ENCODE data around the gene ARHGAP15.

The ARHGAP15 gene

DNA sequence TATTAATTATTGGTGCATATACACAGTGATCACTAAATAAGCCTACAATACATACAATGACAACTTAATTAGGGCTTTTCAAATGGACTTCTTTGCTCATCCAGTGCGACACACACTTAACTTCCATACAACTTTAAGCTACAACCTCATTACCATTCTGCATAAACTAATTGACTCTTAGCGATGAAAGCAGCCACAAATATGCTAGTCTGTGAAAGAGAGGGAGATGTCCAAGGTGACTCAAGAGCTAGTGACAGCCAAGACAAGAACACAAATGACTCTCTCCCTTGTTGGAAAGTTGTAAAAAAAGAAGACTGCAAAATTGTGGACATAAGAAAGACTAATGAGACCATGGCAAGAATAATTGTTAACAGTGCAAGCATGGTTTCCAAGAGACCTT, 264.8 kb downstream of the ARHGAP15 start:
- H3K9me3 ChIP-seq (ENCODE audit: control insufficient read depth, insufficient read depth, low read length), result no peaks in the 10 kb centered on the region
- H3K36me3 ChIP-seq (ENCODE audit: control insufficient read depth, insufficient read depth, low read length), result no peaks in the 10 kb centered on the region
- no CpG with 5 or more reads among the region's 2 CpGs for WGBS (ENCODE audit: insufficient coverage, insufficient read length)
- H3K4me1 ChIP-seq (ENCODE audit: control insufficient read depth, insufficient read depth, low read length), result peaks cover under 1% of the 10 kb centered on the region; the same call in 1 of the 2 replicates
- H3K27me3 ChIP-seq (ENCODE audit: control insufficient read depth, insufficient read depth, low read length), result no peaks in the 10 kb centered on the region
- H3K27ac ChIP-seq (ENCODE audit: low read length), result no peak overlapping the region
- no peak overlapping the region for H3K4me3 ChIP-seq (ENCODE audit: low read length)
- no peak for DNase-seq (ENCODE audit: low read depth, low spot score)

- WGBS (ENCODE audit: insufficient coverage, insufficient read length), result no CpG with 5 or more reads among the region's 3 CpGs
- Histone ChIP-seq H3K27ac (ENCODE audit: low read length) (no peak overlapping the region), H3K4me3 (ENCODE audit: low read length) (no peak overlapping the region), H3K9me3 (ENCODE audit: control insufficient read depth, insufficient read depth, low read length) (no peaks in the 10 kb centered on the region), H3K27me3 (ENCODE audit: control insufficient read depth, insufficient read depth, low read length) (no peaks in the 10 kb centered on the region), H3K36me3 (ENCODE audit: control insufficient read depth, insufficient read depth, low read length) (no peaks in the 10 kb centered on the region), H3K4me1 (ENCODE audit: control insufficient read depth, insufficient read depth, low read length) (no peaks in the 10 kb centered on the region; the same call in 1 of the 2 replicates)
- no peak for DNase-seq (ENCODE audit: low read depth, low spot score)
These were observed 268.8 kb downstream of the ARHGAP15 start for GRCh38 chr2:143397884-143398614.

GRCh38 chr2:143398781-143399180, 269.6 kb downstream of the ARHGAP15 start:
- H3K4me1 ChIP-seq (ENCODE audit: control insufficient read depth, insufficient read depth, low read length), result no peaks in the 10 kb centered on the region; the same call in 1 of the 2 replicates
- H3K27me3 ChIP-seq (ENCODE audit: control insufficient read depth, insufficient read depth, low read length), result no peaks in the 10 kb centered on the region
- WGBS (ENCODE audit: insufficient coverage, insufficient read length), result no CpG with 5 or more reads among the region's 2 CpGs
- no peaks in the 10 kb centered on the region for H3K9me3 ChIP-seq (ENCODE audit: control insufficient read depth, insufficient read depth, low read length)
- H3K36me3 ChIP-seq (ENCODE audit: control insufficient read depth, insufficient read depth, low read length), result no peaks in the 10 kb centered on the region
- DNase-seq (ENCODE audit: low read depth, low spot score), result no peak
- no peak overlapping the region for H3K4me3 ChIP-seq (ENCODE audit: low read length)
- H3K27ac ChIP-seq (ENCODE audit: low read length), result no peak overlapping the region

GRCh38 chr2:143399631-143400069, 270.4 kb downstream of the ARHGAP15 start:
- Histone ChIP-seq H3K9me3 (ENCODE audit: control insufficient read depth, insufficient read depth, low read length) (no peaks in the 10 kb centered on the region), H3K27me3 (ENCODE audit: control insufficient read depth, insufficient read depth, low read length) (no peaks in the 10 kb centered on the region), H3K4me1 (ENCODE audit: control insufficient read depth, insufficient read depth, low read length) (no peaks in the 10 kb centered on the region; the same call in 1 of the 2 replicates), H3K4me3 (ENCODE audit: low read length) (no peak overlapping the region), H3K27ac (ENCODE audit: low read length) (no peak overlapping the region), H3K36me3 (ENCODE audit: control insufficient read depth, insufficient read depth, low read length) (no peaks in the 10 kb centered on the region)
- WGBS (ENCODE audit: insufficient coverage, insufficient read length), result no CpG with 5 or more reads among the region's 2 CpGs
- DNase-seq (ENCODE audit: low read depth, low spot score), result no peak

- Histone ChIP-seq H3K27me3 (ENCODE audit: control insufficient read depth, insufficient read depth, low read length) (no peaks in the 10 kb centered on the region), H3K4me3 (ENCODE audit: low read length) (no peak overlapping the region), H3K27ac (ENCODE audit: low read length) (no peak overlapping the region), H3K4me1 (ENCODE audit: control insufficient read depth, insufficient read depth, low read length) (no peaks in the 10 kb centered on the region; the same call in 1 of the 2 replicates), H3K36me3 (ENCODE audit: control insufficient read depth, insufficient read depth, low read length) (no peaks in the 10 kb centered on the region), H3K9me3 (ENCODE audit: control insufficient read depth, insufficient read depth, low read length) (no peaks in the 10 kb centered on the region)
- no CpG with 5 or more reads among the region's 2 CpGs for WGBS (ENCODE audit: insufficient coverage, insufficient read length)
- DNase-seq (ENCODE audit: low read depth, low spot score), result no peak
These were observed 272.6 kb downstream of the ARHGAP15 start for GRCh38 chr2:143401861-143402260.

DNA sequence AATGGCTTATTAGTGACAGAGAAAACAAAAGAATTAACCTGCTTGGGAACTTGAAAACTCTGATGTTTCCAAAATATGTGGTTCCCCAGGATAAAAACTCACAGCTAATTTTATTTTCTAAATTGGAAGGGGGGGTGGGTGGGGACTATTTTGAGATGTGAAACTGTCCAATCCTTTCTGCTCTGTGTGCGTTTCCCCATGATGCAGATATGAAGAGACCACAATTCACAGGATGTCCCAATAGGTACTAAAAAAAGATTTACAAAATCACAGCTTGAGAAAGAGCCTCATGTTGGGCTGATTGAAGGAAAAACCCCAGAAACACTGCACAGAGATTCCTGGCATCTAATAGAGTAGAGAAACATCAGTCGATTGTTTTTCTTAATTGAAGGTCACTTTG, 273.2 kb downstream of the ARHGAP15 start:
- WGBS (ENCODE audit: insufficient coverage, insufficient read length), result no CpG with 5 or more reads among the region's 2 CpGs
- no peak for DNase-seq (ENCODE audit: low read depth, low spot score)
- Histone ChIP-seq H3K27me3 (ENCODE audit: control insufficient read depth, insufficient read depth, low read length) (no peaks in the 10 kb centered on the region), H3K4me1 (ENCODE audit: control insufficient read depth, insufficient read depth, low read length) (no peaks in the 10 kb centered on the region; the same call in 1 of the 2 replicates), H3K9me3 (ENCODE audit: control insufficient read depth, insufficient read depth, low read length) (no peaks in the 10 kb centered on the region), H3K4me3 (ENCODE audit: low read length) (no peak overlapping the region), H3K27ac (ENCODE audit: low read length) (no peak overlapping the region), H3K36me3 (ENCODE audit: control insufficient read depth, insufficient read depth, low read length) (no peaks in the 10 kb centered on the region)

GRCh38 chr2:143410082-143410897, 281.1 kb downstream of the ARHGAP15 start:
- DNase-seq (ENCODE audit: low read depth, low spot score), result no peak
- no CpG with 5 or more reads among the region's 3 CpGs for WGBS (ENCODE audit: insufficient coverage, insufficient read length)
- H3K4me3 ChIP-seq (ENCODE audit: low read length), result no peak overlapping the region
- no peaks in the 10 kb centered on the region for H3K9me3 ChIP-seq (ENCODE audit: control insufficient read depth, insufficient read depth, low read length)
- H3K4me1 ChIP-seq (ENCODE audit: control insufficient read depth, insufficient read depth, low read length), result no peaks in the 10 kb centered on the region
- H3K27ac ChIP-seq (ENCODE audit: low read length), result no peak overlapping the region
- no peaks in the 10 kb centered on the region for H3K27me3 ChIP-seq (ENCODE audit: control insufficient read depth, insufficient read depth, low read length)
- no peaks in the 10 kb centered on the region for H3K36me3 ChIP-seq (ENCODE audit: control insufficient read depth, insufficient read depth, low read length)

DNA sequence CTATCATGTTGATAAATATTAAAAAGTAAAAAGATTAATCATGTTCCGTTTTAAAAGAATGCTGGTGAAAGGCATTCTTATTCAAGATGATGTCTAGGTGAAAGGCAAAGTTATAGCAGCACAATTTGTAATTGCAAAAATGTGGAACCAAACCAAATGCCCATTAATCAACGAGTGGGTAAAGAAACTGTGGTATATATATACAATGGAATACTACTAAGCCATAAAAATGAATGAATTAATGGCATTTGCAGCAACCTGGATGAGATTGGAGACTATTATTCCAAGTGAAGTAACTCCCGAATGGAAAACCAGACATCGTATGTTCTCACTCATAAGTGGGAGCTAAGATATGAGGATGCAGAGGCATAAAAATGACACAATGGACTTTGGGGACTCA, 286.4 kb downstream of the ARHGAP15 start:
- no peak overlapping the region for H3K4me3 ChIP-seq (ENCODE audit: low read length)
- H3K36me3 ChIP-seq (ENCODE audit: control insufficient read depth, insufficient read depth, low read length), result no peaks in the 10 kb centered on the region
- DNase-seq (ENCODE audit: low read depth, low spot score), result no peak
- no peaks in the 10 kb centered on the region for H3K27me3 ChIP-seq (ENCODE audit: control insufficient read depth, insufficient read depth, low read length)
- whole genome bisulfite sequencing (ENCODE audit: insufficient coverage, insufficient read length), result no CpG with 5 or more reads among the region's 4 CpGs
- no peaks in the 10 kb centered on the region for H3K9me3 ChIP-seq (ENCODE audit: control insufficient read depth, insufficient read depth, low read length)
- no peaks in the 10 kb centered on the region for H3K4me1 ChIP-seq (ENCODE audit: control insufficient read depth, insufficient read depth, low read length)
- H3K27ac ChIP-seq (ENCODE audit: low read length), result no peak overlapping the region

GRCh38 chr2:143417428-143417827, 288.2 kb downstream of the ARHGAP15 start:
- WGBS (ENCODE audit: insufficient coverage, insufficient read length), result no CpG with 5 or more reads among the region's 2 CpGs
- no peaks in the 10 kb centered on the region for H3K4me1 ChIP-seq (ENCODE audit: control insufficient read depth, insufficient read depth, low read length)

DNA sequence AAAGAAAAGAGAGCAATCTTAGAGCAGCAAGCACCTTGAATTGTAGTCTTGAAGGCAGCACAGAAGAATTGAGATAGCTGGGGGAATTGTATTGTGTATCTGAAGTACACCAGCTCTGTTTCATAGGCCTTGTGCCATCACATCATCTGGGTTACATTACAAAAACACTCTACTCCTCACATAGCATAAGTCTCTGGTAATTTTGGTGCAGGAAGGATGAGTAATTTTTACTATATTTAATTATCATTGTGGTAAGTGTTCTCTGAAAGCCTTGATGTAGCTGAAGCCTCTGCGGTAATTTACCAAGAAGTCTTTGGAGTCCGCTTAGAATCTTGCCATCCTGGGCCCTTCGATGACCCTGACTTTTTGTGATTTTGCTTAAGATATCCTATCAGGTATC, 291.1 kb downstream of the ARHGAP15 start:
- no CpG with 5 or more reads among the region's 3 CpGs for WGBS (ENCODE audit: insufficient coverage, insufficient read length)
- H3K9me3 ChIP-seq (ENCODE audit: control insufficient read depth, insufficient read depth, low read length), result no peaks in the 10 kb centered on the region
- H3K36me3 ChIP-seq (ENCODE audit: control insufficient read depth, insufficient read depth, low read length), result no peaks in the 10 kb centered on the region
- no peak for DNase-seq (ENCODE audit: low read depth, low spot score)
- H3K27me3 ChIP-seq (ENCODE audit: control insufficient read depth, insufficient read depth, low read length), result no peaks in the 10 kb centered on the region
- H3K27ac ChIP-seq (ENCODE audit: low read length), result no peak overlapping the region
- H3K4me1 ChIP-seq (ENCODE audit: control insufficient read depth, insufficient read depth, low read length), result no peaks in the 10 kb centered on the region
- H3K4me3 ChIP-seq (ENCODE audit: low read length), result no peak overlapping the region

More at GRCh38 chr2:143417428-143417827, 288.2 kb downstream of the ARHGAP15 start:
- Histone ChIP-seq H3K4me3 (ENCODE audit: low read length) (no peak overlapping the region), H3K9me3 (ENCODE audit: control insufficient read depth, insufficient read depth, low read length) (no peaks in the 10 kb centered on the region), H3K27ac (ENCODE audit: low read length) (no peak overlapping the region), H3K27me3 (ENCODE audit: control insufficient read depth, insufficient read depth, low read length) (no peaks in the 10 kb centered on the region), H3K36me3 (ENCODE audit: control insufficient read depth, insufficient read depth, low read length) (no peaks in the 10 kb centered on the region)
- no peak for DNase-seq (ENCODE audit: low read depth, low spot score)

Measured in iPS DF 6.9 (cell line).